GM21528 (cell line): ENCODE measurements around the gene PNLDC1.
A peak's percentile ranks its signal among the peaks of the same experiment; 100 is the strongest.

ENCODE experiments used
- ATAC-seq: cut with Tn5 transposase; IDR thresholded peaks from one replicate; pipeline ENCODE4 v1.9.1; 2021; ENCODE audit warnings: mild to moderate bottlenecking, moderate library complexity; ENCODE audit not compliant: unreplicated experiment, low FRiP score

PNLDC1 gene

GRCh38 chr6:159800141-159800865, at the start of gene PNLDC1:
TSS of gene PNLDC1 (plus strand) at chr6:159800276. CDS start at chr6:159800308, 32 bp downstream.
- no peak for ATAC-seq

DNA sequence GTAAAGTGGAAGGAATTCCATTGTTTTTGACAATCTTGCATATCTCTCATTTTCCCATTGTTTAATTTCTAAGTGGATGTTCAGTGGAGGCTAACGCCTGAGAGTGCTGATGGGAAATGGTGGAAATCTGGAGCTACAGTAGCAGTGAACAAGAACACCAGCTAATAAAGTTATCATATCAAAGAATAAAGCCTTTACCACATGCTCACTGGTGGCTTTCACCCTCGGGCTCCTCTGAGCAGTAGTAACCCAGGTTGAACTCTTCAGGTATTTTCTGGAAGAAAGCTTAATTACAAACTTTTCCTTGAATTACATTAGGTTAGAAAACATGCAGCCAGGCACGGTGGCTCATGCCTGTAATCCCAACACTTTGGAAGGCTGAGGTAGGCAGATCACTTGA, 48.6 kb upstream of the PNLDC1 start:
- ATAC-seq: no peak

GRCh38 chr6:159753081-159753872, 46.8 kb upstream of the PNLDC1 start:
- no peak for ATAC-seq

DNA sequence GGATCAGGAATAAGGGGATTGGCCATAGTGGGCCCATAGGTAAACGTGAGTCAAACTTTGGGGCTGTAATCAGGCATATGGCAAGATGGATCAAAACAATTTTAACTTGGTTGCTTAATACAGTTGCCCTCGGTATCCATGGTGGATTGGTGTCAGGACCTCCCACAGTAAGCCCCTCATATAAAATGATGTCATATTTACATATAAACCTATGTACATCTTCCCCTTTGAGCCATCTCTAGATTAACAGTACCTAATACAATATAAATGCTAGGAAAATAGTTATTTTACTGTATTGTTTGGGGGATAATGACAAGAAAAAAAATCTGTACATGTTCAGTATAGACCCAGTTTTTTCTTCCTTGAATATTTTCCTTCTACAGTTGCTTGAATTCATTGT, 45.7 kb upstream of the PNLDC1 start:
- no peak for ATAC-seq

- no peak for ATAC-seq
Observed at GRCh38 chr6:159754959-159755914, 44.8 kb upstream of the PNLDC1 start.

GRCh38 chr6:159756508-159756907, 43.6 kb upstream of the PNLDC1 start:
- no peak for ATAC-seq

DNA sequence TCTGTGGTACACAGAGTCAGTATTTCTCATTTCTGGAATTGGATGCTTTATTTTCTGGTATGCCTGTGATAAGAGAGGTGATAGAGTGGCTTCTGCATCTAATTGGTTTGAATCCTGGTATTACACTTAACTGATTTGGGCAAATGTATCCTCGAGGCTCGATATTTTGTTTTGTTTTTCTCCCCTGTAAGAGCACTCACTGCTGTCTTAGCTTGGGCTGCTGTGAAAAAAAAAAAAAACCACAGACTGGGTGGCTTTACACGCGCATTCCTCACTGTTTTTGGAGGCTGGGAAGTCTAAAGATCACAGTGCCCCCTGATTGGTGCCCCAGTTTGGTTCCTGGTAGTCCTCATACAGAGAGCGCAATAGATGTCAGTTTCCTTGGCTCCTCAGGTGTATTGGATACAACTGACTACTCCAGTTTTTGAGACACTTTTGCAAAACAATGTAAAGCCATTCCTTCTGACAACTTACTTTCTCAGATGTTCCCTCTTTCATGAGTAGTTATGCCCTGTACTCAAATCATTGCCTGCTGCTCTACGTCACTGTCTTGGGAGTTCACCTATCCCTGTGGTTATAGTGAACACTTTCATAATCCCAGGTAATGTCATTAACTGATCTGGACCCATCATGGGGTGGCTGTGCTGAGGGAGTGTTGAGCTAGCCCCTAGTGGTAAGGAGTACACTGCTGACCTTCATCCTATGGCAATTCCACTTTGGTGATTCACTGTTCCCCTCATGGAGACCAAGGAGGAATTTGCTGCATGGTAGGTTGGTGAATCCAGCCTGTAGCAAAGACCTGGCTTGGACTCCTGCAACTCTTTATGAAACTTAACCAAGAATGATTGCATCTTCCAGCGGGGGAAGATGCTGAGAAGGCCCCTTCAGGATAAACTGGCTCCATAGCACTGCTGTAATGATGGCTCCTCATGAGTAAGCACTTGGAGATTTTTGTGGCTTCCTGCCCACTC, 41.8 kb upstream of the PNLDC1 start:
- no peak for ATAC-seq

DNA sequence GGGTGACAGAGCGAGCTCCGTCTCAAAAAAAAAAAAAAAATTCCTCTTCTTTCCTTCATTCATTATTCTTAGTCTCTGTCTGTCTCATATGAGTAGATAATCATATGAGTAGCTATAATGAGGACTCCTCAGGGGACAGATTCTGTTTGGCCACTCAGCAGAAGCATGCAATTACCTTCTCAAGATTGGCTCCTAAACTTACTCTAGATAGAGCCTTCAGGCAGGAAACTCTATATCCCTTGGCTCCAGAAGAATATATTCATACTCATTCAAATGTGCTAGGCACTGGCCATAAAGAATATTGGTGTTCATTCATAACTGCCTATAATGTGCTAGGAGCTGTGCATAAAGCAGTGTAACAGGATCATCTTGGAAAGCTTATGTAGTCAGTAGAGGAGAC, 40.4 kb upstream of the PNLDC1 start:
- ATAC-seq: no peak

DNA sequence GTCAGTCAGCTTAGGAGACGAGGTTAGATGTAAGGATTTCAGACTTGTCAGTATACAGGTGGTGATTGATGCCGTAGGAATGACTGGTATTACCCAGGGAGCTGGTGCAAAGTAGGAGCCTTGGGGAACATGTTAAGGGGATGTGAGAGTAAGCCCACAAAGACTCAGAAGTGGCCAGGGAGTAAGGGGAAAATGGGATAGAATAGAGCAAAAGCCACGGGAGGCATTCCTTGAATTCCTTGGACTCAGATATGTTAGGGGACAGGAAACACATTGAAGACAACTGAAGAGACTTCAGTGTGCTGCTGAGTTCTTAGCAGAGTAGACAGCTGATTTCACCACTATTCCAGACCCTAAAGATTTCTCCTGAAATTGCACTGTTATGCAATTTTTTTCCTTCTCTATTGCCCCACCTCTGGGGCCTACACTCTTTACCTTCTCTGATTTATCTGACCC, 39.4 kb upstream of the PNLDC1 start:
- ATAC-seq: no peak

- peak; percentile 0 for ATAC-seq
Observed at GRCh38 chr6:159761129-159761872, 38.8 kb upstream of the PNLDC1 start.

GRCh38 chr6:159761873-159762680, 38.0 kb upstream of the PNLDC1 start, which contains the start of gene ACAT2:
TSS of gene ACAT2 (plus strand) at chr6:159762045. CDS start at chr6:159762088, 43 bp downstream.
- ATAC-seq: peak; percentile 98

DNA sequence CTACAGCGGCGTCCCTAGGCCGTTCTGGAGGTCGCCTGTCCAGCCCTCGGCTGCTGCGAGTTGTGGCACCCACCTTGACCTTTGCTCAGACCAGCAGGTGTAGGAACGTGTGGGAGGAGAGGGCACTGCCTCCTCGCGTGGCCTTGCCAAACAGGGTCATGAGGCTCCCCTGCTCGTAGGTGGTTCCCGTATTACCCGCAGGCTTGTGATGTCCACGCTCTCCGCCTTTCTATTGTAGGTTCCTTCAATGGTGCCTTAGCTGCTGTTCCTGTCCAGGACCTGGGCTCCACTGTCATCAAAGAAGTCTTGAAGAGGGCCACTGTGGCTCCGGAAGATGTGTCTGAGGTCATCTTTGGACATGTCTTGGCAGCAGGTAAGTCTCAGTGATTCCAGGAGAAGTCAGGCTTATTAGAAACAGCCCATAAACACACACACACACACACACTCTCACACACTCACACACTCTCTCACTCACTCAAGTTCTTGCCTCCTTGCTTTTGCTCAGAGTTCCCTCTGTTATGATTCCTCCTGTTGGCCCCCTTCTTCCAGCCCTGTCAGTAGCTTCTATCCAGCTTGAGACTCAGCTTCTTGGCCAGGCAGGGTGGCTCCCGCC, 37.3 kb upstream of the PNLDC1 start:
- ATAC-seq: peak; percentile 10

DNA sequence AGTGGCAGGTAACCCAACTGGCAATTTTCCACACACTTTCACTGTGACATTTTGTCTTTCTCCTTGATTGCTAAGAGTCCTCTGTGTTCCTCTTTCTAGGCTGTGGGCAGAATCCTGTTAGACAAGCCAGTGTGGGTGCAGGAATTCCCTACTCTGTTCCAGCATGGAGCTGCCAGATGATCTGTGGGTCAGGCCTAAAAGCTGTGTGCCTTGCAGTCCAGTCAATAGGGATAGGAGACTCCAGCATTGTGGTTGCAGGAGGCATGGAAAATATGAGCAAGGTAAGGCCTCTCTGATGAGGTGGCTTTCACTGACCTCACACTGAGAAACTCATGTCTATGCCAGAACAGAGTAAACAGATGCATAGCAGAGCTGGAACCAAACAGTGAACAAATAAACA, 33.2 kb upstream of the PNLDC1 start:
- no peak for ATAC-seq

GRCh38 chr6:159769470-159769869, 30.6 kb upstream of the PNLDC1 start:
- ATAC-seq: no peak

DNA sequence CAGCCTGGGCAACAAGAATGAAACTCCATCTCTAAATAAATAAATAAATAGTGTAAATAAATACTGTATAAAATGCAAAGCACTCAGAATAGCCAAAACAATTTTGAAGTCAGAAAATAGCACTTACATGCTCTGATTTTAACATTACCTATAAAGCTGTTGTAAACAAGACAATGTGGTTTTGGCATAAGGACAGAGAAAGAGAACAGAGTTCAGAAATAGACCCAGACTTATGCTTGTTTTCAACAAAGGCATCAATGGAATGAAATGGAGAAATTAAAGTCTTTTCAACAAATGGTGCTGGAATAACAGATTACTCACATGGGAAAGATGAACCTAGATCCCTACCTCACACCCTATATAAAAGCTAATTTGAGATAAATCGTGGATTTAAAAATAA, 27.9 kb upstream of the PNLDC1 start:
- ATAC-seq: no peak

DNA sequence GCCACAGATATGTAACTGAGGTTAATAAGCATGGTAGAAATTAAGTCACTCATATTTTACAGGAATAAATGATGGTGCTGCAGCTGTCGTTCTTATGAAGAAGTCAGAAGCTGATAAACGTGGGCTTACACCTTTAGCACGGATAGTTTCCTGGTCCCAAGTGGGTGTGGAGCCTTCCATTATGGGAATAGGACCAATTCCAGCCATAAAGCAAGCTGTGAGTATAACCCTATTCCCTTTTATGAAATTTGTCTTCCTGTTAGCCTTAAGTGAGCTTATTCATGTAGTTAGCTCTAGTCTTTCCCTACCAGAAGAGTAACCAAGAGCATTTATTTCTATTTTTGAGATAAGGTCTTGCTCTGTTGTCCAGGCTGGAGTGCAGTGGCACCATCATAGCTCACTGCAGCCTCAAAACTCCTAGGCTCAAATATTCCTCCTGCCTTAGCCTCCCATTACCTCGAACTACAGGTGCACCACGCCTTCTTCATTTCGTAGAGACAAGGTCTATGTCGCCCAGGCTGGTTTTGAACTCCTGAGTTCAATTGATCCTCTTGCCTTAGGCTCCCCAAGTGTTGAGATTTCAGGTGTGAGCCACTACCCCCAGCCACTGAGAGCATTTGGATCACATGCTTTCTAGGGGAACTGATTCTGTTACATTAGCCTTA, 22.7 kb upstream of the PNLDC1 start:
- no peak for ATAC-seq

DNA sequence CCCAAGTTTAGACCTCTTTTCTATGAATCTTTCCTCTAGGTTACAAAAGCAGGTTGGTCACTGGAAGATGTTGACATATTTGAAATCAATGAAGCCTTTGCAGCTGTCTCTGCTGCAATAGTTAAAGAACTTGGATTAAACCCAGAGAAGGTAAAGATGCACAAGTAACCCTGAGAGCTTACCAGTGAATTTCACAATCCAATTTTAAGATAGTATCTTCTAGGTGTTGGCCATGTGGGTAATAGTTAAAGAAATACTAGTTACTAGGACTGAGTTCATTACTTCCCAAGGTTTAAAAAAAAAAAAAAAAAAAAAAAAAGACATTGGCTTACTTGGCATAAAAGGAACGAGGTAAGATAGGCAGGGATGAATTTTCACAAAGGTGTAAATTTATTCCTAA, 21.9 kb upstream of the PNLDC1 start:
- no peak for ATAC-seq
